ENCODE measurements around the gene INPP5A. TPM values are rescaled to one million over a fixed set of nuclear protein-coding genes. Genes with fewer than 3 reads are reported as not detected.

The INPP5A gene
- total RNA-seq, 1 donor from 2014 or later = 45.2 TPM

GRCh38 chr10:132758865-132759264, 221.3 kb downstream of the INPP5A start:
- Mint-ChIP-seq H3K36me3 (ENCODE audit: low read depth, unreplicated experiment) (peaks cover 36% of the 10 kb centered on the region), H3K4me1 (ENCODE audit: unreplicated experiment) (no peaks in the 10 kb centered on the region), H3K27ac (ENCODE audit: unreplicated experiment) (no peak overlapping the region), H3K27me3 (ENCODE audit: unreplicated experiment) (peaks cover 17% of the 10 kb centered on the region), H3K9me3 (ENCODE audit: unreplicated experiment) (no peaks in the 10 kb centered on the region), H3K4me3 (ENCODE audit: unreplicated experiment) (no peak overlapping the region)
- DNase-seq (ENCODE audit: low spot score) = no peak
- TF ChIP-seq CTCF (IDR thresholded peaks at IDR 0.05; ENCODE audit: unreplicated experiment) = no peak

GRCh38 chr10:132761395-132762060, 223.9 kb downstream of the INPP5A start:
- DNase-seq (ENCODE audit: low spot score) = no peak
- peaks cover 15% of the 10 kb centered on the region for H3K27me3 Mint-ChIP-seq (ENCODE audit: unreplicated experiment)
- no peak overlapping the region for H3K27ac Mint-ChIP-seq (ENCODE audit: unreplicated experiment)
- H3K4me1 Mint-ChIP-seq (ENCODE audit: unreplicated experiment) = no peaks in the 10 kb centered on the region
- TF ChIP-seq CTCF (IDR thresholded peaks at IDR 0.05; ENCODE audit: unreplicated experiment) = no peak
- no peaks in the 10 kb centered on the region for H3K9me3 Mint-ChIP-seq (ENCODE audit: unreplicated experiment)
- H3K4me3 Mint-ChIP-seq (ENCODE audit: unreplicated experiment) = peak overlapping the region; percentile 65
- H3K36me3 Mint-ChIP-seq (ENCODE audit: low read depth, unreplicated experiment) = peaks cover 30% of the 10 kb centered on the region

- peaks cover 30% of the 10 kb centered on the region for H3K36me3 Mint-ChIP-seq (ENCODE audit: low read depth, unreplicated experiment)
- peaks cover 15% of the 10 kb centered on the region for H3K27me3 Mint-ChIP-seq (ENCODE audit: unreplicated experiment)
- DNase-seq (ENCODE audit: low spot score) = no peak
- no peak overlapping the region for H3K27ac Mint-ChIP-seq (ENCODE audit: unreplicated experiment)
- no peaks in the 10 kb centered on the region for H3K4me1 Mint-ChIP-seq (ENCODE audit: unreplicated experiment)
- TF ChIP-seq CTCF (IDR thresholded peaks at IDR 0.05; ENCODE audit: unreplicated experiment) = no peak
- peak overlapping the region; percentile 65 for H3K4me3 Mint-ChIP-seq (ENCODE audit: unreplicated experiment)
- H3K9me3 Mint-ChIP-seq (ENCODE audit: unreplicated experiment) = no peaks in the 10 kb centered on the region
These were observed 224.7 kb downstream of the INPP5A start for GRCh38 chr10:132762267-132762666.

GRCh38 chr10:132763545-132763944, 226.0 kb downstream of the INPP5A start:
- TF ChIP-seq CTCF (IDR thresholded peaks at IDR 0.05; ENCODE audit: unreplicated experiment) = no peak
- H3K27ac Mint-ChIP-seq (ENCODE audit: unreplicated experiment) = no peak overlapping the region
- H3K4me3 Mint-ChIP-seq (ENCODE audit: unreplicated experiment) = no peak overlapping the region
- H3K4me1 Mint-ChIP-seq (ENCODE audit: unreplicated experiment) = no peaks in the 10 kb centered on the region
- H3K9me3 Mint-ChIP-seq (ENCODE audit: unreplicated experiment) = no peaks in the 10 kb centered on the region
- H3K36me3 Mint-ChIP-seq (ENCODE audit: low read depth, unreplicated experiment) = peaks cover 30% of the 10 kb centered on the region
- no peak for DNase-seq (ENCODE audit: low spot score)
- peaks cover 14% of the 10 kb centered on the region for H3K27me3 Mint-ChIP-seq (ENCODE audit: unreplicated experiment)

- H3K36me3 Mint-ChIP-seq (ENCODE audit: low read depth, unreplicated experiment) = peaks cover 32% of the 10 kb centered on the region
- no peaks in the 10 kb centered on the region for H3K4me1 Mint-ChIP-seq (ENCODE audit: unreplicated experiment)
- DNase-seq (ENCODE audit: low spot score) = no peak
- no peak for TF ChIP-seq CTCF (IDR thresholded peaks at IDR 0.05; ENCODE audit: unreplicated experiment)
- no peak overlapping the region for H3K27ac Mint-ChIP-seq (ENCODE audit: unreplicated experiment)
- H3K4me3 Mint-ChIP-seq (ENCODE audit: unreplicated experiment) = peak overlapping the region; percentile 31
- H3K9me3 Mint-ChIP-seq (ENCODE audit: unreplicated experiment) = no peaks in the 10 kb centered on the region
- peaks cover 14% of the 10 kb centered on the region for H3K27me3 Mint-ChIP-seq (ENCODE audit: unreplicated experiment)
These were observed 226.5 kb downstream of the INPP5A start for GRCh38 chr10:132764108-132764507.

All from endothelial cell (in vitro differentiated cells).